GM12873 (cell line): ENCODE data around the gene TLR3.

Experiments
- TF ChIP-seq, protein P1 (sequence below): IDR thresholded peaks from 2 replicates; pipeline ENCODE4 v1.5.1; 2012; ENCODE audit warnings: low read depth, mild to moderate bottlenecking, moderate library complexity, low read length, control low read depth; ENCODE audit not compliant: insufficient read depth; ENCODE audit errors: missing control alignments

The TLR3 gene

DNA sequence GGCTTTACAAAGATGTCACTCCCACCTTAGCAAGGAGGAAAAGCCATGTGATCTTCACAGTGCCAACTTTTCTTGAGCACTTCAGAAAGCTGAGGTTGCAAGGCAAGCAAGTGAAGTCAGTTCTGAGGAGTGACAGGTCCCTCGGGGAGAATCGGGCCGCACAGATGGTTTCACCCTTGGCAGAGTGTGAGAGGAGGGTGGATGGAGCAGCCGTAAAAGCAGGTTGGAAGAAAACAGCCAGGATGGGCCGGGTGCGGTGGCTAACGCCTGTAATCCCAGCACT lies 43.6 kb upstream of the TLR3 start:
- TF ChIP-seq, protein P1, sequence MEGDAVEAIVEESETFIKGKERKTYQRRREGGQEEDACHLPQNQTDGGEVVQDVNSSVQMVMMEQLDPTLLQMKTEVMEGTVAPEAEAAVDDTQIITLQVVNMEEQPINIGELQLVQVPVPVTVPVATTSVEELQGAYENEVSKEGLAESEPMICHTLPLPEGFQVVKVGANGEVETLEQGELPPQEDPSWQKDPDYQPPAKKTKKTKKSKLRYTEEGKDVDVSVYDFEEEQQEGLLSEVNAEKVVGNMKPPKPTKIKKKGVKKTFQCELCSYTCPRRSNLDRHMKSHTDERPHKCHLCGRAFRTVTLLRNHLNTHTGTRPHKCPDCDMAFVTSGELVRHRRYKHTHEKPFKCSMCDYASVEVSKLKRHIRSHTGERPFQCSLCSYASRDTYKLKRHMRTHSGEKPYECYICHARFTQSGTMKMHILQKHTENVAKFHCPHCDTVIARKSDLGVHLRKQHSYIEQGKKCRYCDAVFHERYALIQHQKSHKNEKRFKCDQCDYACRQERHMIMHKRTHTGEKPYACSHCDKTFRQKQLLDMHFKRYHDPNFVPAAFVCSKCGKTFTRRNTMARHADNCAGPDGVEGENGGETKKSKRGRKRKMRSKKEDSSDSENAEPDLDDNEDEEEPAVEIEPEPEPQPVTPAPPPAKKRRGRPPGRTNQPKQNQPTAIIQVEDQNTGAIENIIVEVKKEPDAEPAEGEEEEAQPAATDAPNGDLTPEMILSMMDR = no peak

DNA sequence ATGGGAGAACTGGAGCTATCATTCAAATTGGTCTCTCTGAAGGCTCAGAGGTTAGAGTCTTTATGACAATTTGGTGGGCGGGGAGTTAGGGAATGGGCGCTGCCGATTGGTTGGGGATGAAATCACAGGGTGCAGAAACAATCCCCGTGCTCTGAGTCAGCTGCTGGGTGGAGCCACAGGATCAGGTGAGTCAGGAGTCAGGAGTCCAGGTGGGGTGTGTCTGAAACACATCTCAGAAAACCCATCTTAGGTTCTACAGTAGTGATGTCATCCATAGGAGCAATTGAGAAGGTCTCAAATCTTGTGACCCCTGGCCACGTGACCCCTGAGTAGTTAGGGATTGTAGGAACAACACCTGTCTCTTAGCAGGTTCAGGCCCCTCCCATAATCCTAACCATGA lies 41.6 kb upstream of the TLR3 start:
- TF ChIP-seq, protein P1 = no peak

DNA sequence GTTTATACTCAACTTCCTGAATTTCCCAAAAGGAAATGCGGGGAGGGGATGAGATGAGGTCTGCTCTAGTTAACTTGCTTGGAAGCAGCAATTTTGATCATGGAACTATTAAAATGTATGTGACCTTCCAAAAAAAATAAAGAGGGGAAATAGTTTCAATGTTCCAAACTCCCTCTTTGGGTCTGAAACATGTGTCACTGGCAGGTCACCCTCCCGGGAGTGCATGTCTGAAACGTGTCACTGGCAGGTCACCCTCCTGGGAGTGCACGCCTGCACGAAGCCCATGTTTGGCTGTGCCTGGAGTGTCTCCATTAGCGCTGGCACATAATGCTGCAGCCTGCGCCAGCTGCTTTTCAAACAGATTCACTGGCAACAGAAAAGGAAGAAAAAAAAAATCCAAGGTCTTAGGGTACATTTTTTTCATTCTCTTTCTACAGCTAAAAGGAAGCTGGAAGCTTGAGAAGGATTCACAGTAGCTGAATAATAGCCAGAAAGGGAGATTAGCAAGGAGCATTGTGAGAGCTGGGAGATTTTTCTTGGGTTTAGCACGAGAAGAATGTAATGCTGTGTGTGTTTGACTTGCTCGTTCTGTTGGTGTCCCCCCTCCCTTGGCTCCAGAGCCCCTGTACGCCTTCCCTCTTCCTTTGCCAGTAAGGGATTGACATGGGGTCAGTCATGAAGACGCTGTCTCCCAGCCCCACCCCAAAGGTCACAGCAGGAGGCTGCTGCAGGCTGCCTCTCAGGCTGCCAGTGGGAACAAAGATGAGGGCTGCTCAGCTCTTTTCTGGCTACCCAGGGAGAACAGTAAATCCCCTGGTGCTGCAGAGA lies 39.2 kb upstream of the TLR3 start:
- TF ChIP-seq, protein P1 = no peak

DNA sequence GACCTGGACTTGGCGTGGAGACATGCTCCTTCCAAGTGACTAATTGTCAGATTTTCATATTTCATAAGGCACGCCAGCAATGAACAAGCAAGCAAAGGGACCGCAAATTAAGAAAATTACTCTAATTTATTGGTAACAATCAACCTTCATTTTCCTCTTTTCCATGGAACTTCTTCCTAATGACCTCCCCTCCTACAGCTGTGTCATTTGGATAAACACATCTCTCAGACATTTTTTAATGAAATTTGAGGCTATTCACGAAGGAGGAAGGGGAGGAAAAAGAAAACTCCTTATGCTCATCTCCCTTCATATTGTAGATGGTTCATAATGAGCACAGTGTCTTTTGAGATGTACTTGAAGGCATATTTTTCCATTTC lies 38.6 kb upstream of the TLR3 start:
- TF ChIP-seq, protein P1 = no peak

DNA sequence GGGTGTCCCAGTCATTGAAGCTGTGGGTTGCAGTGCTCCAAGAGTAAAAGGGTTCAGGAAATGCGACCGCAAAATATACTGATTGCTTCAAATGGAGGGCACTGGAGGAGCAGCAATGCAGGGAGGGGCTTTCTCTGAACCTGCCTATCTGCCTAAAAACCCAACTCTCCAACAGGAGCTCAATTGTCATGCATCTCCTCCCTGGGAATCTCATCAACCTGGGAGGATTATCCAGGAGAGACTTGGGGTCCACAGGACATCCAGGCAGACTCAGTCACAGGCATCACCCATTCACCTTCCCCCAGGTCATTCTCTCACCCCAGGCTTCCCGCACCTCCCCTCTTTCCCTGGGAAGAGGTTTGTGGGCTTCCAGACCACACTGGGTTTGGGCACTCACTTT lies 38.2 kb upstream of the TLR3 start:
- TF ChIP-seq, protein P1 = no peak

DNA sequence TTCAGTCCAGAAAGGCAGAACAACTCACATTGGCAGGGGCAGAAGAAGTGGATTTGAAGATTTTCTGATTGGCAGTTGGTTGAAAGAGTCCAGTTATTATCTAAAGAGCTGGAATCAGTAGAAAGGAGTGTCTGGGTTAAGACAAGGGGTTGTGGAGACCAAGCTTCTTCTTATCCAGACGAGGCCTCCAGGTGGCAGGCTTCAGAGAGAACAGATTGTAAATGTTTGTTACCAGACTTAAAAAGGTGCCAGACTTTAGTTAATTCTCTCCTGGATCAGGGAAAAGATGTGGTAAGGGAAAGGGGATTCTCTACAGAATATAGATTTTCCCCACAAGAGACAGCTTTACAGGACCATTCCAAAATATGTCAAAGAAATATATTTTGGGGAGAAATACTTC lies 36.7 kb upstream of the TLR3 start:
- TF ChIP-seq, protein P1 = no peak

DNA sequence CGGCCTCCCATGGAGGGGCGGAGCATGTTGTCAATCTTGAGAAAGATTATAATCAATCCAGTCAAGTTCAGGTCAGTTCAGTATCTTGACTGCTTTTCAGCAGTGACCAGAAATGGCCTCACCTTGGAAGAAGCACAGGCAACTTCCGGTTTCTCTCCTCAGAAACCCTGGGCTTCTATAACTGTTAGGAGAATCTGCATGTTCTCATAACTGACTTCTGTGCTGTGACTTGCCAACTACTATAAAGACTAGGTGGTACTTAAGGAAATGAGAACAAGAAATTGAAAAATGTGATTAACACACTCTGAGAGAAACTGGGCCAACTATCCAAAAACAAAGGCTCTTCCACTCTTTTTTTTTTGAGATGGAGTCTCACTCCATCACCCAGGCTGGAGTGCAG lies 35.9 kb upstream of the TLR3 start:
- TF ChIP-seq, protein P1 = no peak
